BJ (cell line): ENCODE measurements around the gene OR4E1. TPM values are rescaled to one million over a fixed set of nuclear protein-coding genes. Genes with fewer than 3 reads are reported as not detected.
A peak's percentile ranks its signal among the peaks of the same experiment; 100 is the strongest.
"Not testable (repeated sequence)": the region's sequence is repeated elsewhere in the genome, so short reads cannot be mapped to it uniquely, and the experiment has no call there.

ENCODE experiments used
- CTCF ChIA-PET: fragments of 350-600 bp; formaldehyde crosslinking; extraction: SDS; loops from one replicate; lab custom pipeline; 2021; ENCODE audit warnings: antibody characterized with exemption, inconsistent platforms; lab: Yijun Ruan, JAX
- POLR2A ChIA-PET: fragments of 300-600 bp; sonication (Branson Sonifier 250); formaldehyde crosslinking; extraction: SDS; loops from one replicate; lab custom pipeline; 2021; ENCODE audit warnings: antibody characterized with exemption; lab: Charles Lee
- DNase-seq: peaks from one replicate; pipeline ENCODE4 v3.0.0-alpha.2; 2011; ENCODE audit warnings: low read depth
- H3K27me3 ChIP-seq: 2 replicates; pipeline ENCODE4 v1.6.0; 2011; ENCODE audit warnings: low read length; ENCODE audit not compliant: control insufficient read depth, insufficient read depth
- H3K36me3 ChIP-seq: 2 replicates; pipeline ENCODE4 v1.5.1; 2011; ENCODE audit warnings: low read length; ENCODE audit not compliant: control insufficient read depth, insufficient read depth
- H3K4me3 ChIP-seq: 2 replicates; pipeline ENCODE4 v1.5.1; 2011; ENCODE audit warnings: low read depth, mild to moderate bottlenecking, control low read depth, low read length
- polyA plus RNA-seq: library from polyadenylated mRNA; depleted of rRNA; stranded (reverse); fragments of >200 nt; gene quantifications from 2 replicates; pipeline ENCODE4 v1.2.3, GENCODE V29; 2011
- TF ChIP-seq, protein P1 (sequence below): IDR thresholded peaks from 2 replicates; pipeline ENCODE4 v1.5.1; 2011; ENCODE audit warnings: low read depth, mild to moderate bottlenecking, control low read depth, inconsistent platforms, low read length, moderate library complexity; ENCODE audit not compliant: insufficient read depth

The OR4E1 gene
- polyA plus RNA-seq, 1 experiment, result not detected

DNA sequence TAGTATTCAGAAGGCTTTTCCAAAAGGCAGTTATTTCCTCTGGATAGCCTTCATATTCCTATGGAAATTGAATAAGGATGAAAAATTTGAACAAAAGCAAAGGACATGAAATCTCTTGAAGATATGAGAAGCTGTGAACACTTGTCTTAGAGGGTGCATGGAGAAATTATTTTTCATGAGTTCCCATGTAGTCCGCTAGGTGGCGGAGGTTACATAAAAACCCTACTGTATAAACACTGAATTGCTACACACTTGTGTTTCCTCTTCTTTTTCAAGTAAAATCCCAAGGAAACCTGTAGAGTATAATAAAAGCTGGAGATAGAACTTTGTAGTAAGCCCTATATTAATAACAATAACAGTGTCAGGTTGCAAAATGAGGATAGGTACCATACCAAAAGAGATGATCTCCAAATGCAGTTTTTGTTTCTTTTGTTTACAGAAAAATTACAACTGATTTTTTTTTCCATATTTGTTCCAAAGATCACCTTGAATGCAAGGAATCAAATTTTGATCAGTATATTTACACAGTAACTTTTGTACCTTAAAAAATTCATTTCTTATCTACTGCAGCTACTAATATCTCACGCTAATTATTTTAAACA is 37.8 kb upstream of the OR4E1 start:
- ChIA-PET CTCF (interaction anchor here (0.5 to 2.0 kb wide), 8 partner anchors 10 to 135 kb away, joined by 3 to 9 read pairs (median 5); no protein-coding TSS in a partner anchor), POLR2A (no interaction called here)
- no peak for DNase-seq
- no peak overlapping the region for H3K4me3 ChIP-seq
- TF ChIP-seq, protein P1, sequence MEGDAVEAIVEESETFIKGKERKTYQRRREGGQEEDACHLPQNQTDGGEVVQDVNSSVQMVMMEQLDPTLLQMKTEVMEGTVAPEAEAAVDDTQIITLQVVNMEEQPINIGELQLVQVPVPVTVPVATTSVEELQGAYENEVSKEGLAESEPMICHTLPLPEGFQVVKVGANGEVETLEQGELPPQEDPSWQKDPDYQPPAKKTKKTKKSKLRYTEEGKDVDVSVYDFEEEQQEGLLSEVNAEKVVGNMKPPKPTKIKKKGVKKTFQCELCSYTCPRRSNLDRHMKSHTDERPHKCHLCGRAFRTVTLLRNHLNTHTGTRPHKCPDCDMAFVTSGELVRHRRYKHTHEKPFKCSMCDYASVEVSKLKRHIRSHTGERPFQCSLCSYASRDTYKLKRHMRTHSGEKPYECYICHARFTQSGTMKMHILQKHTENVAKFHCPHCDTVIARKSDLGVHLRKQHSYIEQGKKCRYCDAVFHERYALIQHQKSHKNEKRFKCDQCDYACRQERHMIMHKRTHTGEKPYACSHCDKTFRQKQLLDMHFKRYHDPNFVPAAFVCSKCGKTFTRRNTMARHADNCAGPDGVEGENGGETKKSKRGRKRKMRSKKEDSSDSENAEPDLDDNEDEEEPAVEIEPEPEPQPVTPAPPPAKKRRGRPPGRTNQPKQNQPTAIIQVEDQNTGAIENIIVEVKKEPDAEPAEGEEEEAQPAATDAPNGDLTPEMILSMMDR, result peak; percentile 73
- no peaks in the 10 kb centered on the region for H3K36me3 ChIP-seq
- no peaks in the 10 kb centered on the region for H3K27me3 ChIP-seq

DNA sequence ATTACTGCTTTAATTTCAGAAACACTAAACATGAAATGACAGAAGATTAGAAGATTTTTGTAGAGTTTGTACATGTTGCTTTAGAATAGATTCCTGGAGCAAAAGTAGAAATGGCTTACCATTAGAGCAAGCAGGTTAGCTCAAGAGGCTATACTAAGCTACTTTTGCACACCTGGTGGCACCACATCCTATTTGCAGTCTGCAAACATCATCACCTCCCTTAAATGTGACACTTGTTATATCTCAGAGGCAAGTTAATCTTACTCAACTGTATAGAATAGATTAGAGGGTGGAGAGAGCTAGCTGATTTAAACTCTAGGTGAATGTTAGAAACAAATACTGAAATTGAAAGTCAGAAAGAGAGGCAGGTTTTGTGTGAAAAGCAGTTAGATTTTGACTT is 30.7 kb upstream of the OR4E1 start:
- ChIA-PET CTCF (interaction anchor here (0.6 kb wide), 1 partner anchor 593 kb away, joined by 3 read pairs; no protein-coding TSS in a partner anchor), POLR2A (no interaction called here)
- TF ChIP-seq, protein P1, result no peak
- Histone ChIP-seq H3K36me3 (no peaks in the 10 kb centered on the region), H3K27me3 (no peaks in the 10 kb centered on the region), H3K4me3 (no peak overlapping the region)
- no peak for DNase-seq

DNA sequence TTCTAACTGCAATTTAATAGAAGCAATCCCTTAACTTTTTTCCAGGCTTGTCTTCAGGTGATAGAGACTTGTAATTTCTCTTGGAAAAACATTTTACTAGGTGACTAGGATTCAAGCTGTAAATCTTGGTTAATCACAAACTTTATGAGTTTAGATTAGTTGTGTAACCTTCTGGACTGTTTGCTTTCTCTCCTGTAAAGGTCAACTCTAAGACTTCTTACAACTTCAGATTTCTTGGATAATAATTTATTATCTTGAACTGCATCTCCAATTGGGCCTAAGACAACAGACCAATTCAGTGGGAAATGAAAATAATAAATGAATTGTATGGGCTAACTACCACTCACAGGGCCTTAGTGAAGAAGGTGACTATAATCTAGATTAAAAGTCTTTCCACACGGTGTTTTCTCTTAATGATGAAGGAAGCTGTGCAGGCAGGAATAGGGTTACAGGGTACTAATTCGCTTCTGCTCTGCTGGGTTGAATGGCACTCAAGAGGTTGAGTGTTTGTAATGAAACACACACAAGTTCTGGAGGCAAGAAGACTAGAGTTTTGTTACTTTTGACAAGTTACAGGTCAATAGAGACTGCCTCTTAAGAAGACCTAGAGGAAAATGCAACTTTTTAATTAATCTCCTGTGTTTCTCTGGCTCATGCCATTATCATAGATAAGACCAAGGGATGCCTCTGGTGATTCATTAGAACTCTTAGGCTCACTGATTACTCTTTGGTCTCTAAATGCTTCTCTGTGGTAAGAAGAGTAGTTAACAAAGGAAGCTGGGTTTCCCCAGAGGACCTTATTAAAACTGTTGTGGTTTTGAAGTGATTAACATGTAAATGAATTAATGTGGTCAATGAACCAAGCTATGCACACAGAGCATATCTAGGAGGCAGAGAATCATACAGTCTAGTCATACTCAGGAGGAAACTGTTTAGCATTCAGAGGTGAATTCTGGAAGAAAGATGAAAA is 30.0 kb upstream of the OR4E1 start:
- H3K4me3 ChIP-seq, result no peak overlapping the region
- ChIA-PET CTCF (interaction anchor here (0.6 kb wide), 1 partner anchor 594 kb away, joined by 3 read pairs; no protein-coding TSS in a partner anchor), POLR2A (no interaction called here)
- TF ChIP-seq, protein P1, result no peak
- no peaks in the 10 kb centered on the region for H3K36me3 ChIP-seq
- H3K27me3 ChIP-seq, result no peaks in the 10 kb centered on the region
- no peak for DNase-seq

DNA sequence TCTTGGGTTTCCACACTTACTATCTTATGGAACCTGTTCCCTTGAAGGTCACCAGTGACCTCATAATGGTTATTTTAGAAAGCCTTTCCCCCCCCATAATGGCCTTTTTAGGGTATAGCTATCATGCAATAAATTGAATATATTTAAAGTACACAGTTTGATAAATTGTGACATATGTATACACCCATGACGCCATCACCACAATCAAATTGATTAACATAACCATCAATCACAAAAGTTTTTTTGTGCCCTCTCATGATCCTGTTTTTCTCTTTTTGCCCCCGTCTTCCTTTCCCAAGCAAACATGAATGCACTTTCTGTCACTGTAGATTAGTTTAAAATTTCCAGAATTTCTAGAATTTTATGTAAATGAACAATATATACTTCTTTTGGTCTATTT is 28.7 kb upstream of the OR4E1 start:
- ChIA-PET POLR2A (no interaction called here), CTCF (interaction anchor here (1.1 kb wide), 1 partner anchor 9 kb away, joined by 5 read pairs; no protein-coding TSS in a partner anchor)
- Histone ChIP-seq H3K27me3 (no peaks in the 10 kb centered on the region), H3K36me3 (no peaks in the 10 kb centered on the region), H3K4me3 (no peak overlapping the region)
- TF ChIP-seq, protein P1, result no peak
- no peak for DNase-seq

DNA sequence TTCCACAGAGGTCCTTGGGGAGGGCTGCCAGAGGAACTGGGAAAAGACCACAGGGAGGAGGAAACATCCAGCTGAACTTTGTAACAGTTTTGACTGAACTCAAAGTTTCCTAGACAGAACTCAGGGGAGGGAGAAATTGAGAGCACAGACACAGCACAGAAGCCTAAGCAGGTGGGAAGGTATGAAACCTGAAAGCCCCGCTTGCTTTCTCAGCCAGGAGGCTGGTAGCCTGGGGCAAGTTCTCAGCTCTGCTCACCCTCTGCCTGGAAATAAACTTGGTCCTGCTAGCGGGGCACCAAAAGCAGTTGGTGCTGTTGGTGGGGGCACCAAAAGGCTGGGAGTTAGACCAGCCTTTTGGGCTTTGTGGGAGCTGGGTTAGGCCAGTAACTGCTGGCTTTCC is 25.9 kb upstream of the OR4E1 start:
- ChIA-PET POLR2A (no interaction called here), CTCF (no interaction called here)
- Histone ChIP-seq H3K27me3 (no peaks in the 10 kb centered on the region), H3K36me3 (no peaks in the 10 kb centered on the region), H3K4me3 (no peak overlapping the region)
- TF ChIP-seq, protein P1, result no peak
- DNase-seq, result no peak

DNA sequence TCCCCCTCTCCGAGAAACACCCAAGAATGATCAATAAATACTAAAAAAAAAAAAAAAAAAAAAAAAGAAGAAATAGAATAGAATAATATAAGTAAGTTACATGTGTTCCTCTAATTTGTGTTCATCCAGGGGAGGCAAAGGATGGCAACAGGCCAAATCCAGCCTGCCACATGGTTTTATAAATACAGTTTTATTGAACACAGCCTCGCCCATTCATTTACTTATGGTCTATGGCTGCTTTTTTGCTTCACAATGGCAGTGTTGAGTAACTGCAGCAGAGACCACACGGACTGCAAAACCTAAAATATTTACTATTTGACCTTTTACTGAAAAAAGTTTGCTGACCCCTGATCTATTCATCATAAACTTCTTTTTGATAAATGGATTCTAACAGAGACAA is 24.9 kb upstream of the OR4E1 start:
- POLR2A ChIA-PET, H3K4me3 ChIP-seq, H3K27me3 ChIP-seq, CTCF ChIA-PET, H3K36me3 ChIP-seq, DNase-seq: not testable (repeated sequence)

DNA sequence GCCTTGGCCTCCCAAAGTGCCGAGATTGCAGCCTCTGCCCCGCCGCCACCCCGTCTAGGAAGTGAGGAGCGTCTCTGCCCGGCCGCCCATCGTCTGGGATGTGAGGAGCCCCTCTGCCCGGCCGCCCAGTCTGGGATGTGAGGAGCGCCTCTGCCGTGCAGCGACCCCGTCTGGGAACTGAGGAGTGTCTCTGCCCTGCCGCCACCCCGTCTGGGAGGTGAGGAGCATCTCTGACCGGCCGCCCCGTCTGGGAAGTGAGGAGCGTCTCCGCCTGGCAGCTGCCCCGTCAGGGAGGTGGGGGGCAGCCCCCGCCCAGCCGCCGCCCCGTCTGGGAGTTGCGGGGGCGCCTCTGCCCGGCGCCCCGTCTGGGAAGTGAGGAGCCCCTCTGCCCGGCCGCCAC is 24.0 kb upstream of the OR4E1 start:
- DNase-seq, CTCF ChIA-PET, POLR2A ChIA-PET, H3K4me3 ChIP-seq, H3K27me3 ChIP-seq, H3K36me3 ChIP-seq: not testable (repeated sequence)
